ENCODE results near the gene NTRK1.

The NTRK1 gene

DNA sequence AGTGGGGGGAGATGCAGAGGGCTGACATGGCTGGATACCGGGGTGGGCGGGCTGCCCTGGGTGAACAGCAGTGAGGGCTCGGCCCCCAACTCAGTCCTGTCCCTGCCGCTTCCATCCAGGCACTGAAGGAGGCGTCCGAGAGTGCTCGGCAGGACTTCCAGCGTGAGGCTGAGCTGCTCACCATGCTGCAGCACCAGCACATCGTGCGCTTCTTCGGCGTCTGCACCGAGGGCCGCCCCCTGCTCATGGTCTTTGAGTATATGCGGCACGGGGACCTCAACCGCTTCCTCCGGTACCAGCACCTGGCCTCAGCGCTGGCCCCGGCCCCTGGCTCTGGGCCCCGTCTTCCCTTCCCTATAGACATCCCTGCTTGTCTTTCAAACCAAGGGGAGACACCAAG is 15.6 kb downstream of the NTRK1 start:
- no peak overlapping the region for H3K27ac ChIP-seq
- peak overlapping the region in 9 of 11 experiments; percentile 45 to 87 (median 77); a peak in 16 of 22 replicates for H3K4me2 ChIP-seq
- H3K9ac ChIP-seq = no peak overlapping the region
- H3K4me1 ChIP-seq = peaks cover 6 to 58% (median 45%) of the 10 kb centered on the region in 10 experiments
- no peaks in the 10 kb centered on the region for H3K36me3 ChIP-seq
- no peaks in the 10 kb centered on the region for H3K9me3 ChIP-seq (replicated peaks in 1 of 11)
- H3K27me3 ChIP-seq = peaks cover 0 to 13% (median 0%) of the 10 kb centered on the region in 11 experiments; a peak in 2 of 22 replicates
- no peak for TF ChIP-seq Cebpa-rat (IDR thresholded peaks at IDR 0.05)
- peaks cover 0 to 6% (median 0%) of the 10 kb centered on the region in 11 experiments; a peak in 1 of 22 replicates for H4K20me1 ChIP-seq
- H3K4me3 ChIP-seq = no peak overlapping the region

DNA sequence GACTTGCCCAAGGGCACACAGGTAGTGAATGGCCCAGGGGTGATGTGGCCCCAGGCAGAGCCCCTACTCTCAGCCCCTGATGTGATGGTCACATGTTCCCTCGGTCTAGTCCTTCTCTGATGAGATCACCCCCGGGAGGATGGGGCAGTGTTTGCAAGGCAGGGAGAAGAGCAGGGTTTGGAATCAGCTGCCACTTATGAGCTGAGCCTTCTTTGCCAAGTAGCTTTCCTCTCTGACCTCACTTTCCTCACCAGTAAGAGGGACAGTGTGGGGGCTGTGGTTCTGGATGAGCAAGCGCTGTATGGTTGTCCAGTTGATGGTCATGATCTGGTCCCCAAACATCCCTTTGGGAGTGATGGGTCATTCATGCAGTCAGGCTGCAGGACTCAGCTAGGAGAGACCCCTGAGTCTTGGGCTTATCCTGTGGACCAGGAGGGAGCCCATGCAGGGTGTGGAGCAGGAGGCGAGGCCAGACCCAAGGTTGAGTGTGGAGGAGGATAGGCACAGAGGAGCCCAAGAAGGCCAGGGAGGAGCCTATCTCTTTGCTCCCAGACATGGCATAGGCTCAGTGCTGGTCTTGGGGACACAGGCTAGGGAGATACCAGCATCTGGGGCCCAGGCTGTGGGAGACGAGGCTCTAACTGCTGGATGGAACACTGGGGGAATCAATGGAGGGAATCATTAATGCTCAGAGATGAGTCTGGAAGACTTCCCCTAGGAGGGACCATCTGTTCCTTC is 16.9 kb downstream of the NTRK1 start:
- Histone ChIP-seq H3K27me3 (peaks cover 0 to 13% (median 0%) of the 10 kb centered on the region in 11 experiments; a peak in 2 of 22 replicates), H3K4me2 (no peak overlapping the region), H3K36me3 (no peaks in the 10 kb centered on the region), H3K4me3 (no peak overlapping the region), H3K9ac (no peak overlapping the region), H4K20me1 (peaks cover 0 to 6% (median 0%) of the 10 kb centered on the region in 11 experiments; a peak in 1 of 22 replicates), H3K27ac (no peak overlapping the region), H3K9me3 (replicated peaks in 1 of 11) (no peaks in the 10 kb centered on the region), H3K4me1 (peaks cover 0 to 50% (median 36%) of the 10 kb centered on the region in 10 experiments; a peak in 18 of 20 replicates)
- no peak for TF ChIP-seq Cebpa-rat (IDR thresholded peaks at IDR 0.05)

DNA sequence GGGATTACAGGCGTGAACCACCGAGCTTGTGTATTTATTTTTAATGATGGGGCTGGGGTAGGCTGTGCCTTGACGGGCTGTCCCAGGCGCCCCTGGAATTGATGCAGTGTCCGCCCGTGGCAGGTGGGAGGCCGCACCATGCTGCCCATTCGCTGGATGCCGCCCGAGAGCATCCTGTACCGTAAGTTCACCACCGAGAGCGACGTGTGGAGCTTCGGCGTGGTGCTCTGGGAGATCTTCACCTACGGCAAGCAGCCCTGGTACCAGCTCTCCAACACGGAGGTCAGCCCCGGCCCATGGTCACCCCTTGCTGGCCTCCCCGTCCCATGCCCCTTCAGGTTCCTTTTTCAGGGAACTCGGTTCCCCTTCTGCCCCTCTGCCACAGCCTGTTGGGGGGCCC is 19.2 kb downstream of the NTRK1 start:
- TF ChIP-seq Cebpa-rat (IDR thresholded peaks at IDR 0.05) = no peak
- Histone ChIP-seq H3K27ac (no peak overlapping the region), H4K20me1 (peaks cover 0 to 6% (median 0%) of the 10 kb centered on the region in 11 experiments; a peak in 1 of 22 replicates), H3K4me2 (no peak overlapping the region), H3K9ac (no peak overlapping the region), H3K4me3 (no peak overlapping the region), H3K27me3 (peaks cover 0 to 6% (median 0%) of the 10 kb centered on the region in 11 experiments; a peak in 2 of 22 replicates), H3K4me1 (peaks cover 0 to 41% (median 22%) of the 10 kb centered on the region in 10 experiments; a peak in 18 of 20 replicates), H3K9me3 (replicated peaks in 1 of 11) (no peaks in the 10 kb centered on the region), H3K36me3 (no peaks in the 10 kb centered on the region)

DNA sequence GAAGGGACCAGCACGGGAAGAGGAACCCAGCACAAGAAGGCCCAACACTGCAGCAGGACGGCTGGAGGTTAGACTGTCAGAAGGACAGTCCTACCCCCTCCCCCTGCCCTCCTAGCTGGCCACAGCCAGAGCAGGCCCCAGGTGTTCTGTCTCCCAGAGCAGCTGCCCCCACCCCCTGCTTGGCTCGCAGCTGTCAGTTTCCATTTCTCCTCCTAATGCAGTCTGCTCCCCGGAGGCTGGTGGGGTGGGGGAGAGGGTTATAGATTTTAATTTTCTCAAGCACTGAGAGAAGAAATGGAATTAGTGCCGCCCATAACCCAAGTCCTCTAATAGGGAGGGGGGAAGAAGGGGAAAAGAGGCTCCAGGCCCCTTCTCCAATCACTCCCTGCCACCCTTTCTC is 19.8 kb downstream of the NTRK1 start:
- H3K27me3 ChIP-seq = no peaks in the 10 kb centered on the region; a peak in 1 of 22 replicates
- H3K36me3 ChIP-seq = no peaks in the 10 kb centered on the region

DNA sequence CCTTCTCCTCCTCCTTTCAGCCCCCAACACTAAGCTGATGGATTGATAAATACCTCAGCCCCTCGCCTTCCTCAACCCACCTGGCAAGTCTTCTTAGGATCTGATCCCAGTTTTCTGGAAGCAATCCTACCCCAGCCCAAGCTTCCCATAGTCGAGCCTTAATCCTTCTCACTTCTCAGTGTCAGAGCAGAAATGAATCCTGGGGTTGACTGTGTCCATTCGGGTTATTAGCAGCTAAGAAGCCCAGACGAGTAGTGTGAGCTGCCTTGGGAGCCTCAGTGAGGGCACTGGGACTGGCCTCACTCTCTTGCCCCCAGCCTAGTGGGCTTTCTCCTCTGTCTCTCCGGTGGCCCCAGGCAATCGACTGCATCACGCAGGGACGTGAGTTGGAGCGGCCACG is 20.4 kb downstream of the NTRK1 start:
- no peak overlapping the region for H3K27ac ChIP-seq
- H3K27me3 ChIP-seq = no peaks in the 10 kb centered on the region
- H3K36me3 ChIP-seq = no peaks in the 10 kb centered on the region
- H3K4me2 ChIP-seq = peak overlapping the region in 3 of 11 experiments; percentile 15 to 50 (median 32); a peak in 2 of 22 replicates
- peaks cover 0 to 6% (median 0%) of the 10 kb centered on the region in 11 experiments; a peak in 1 of 22 replicates for H4K20me1 ChIP-seq
- no peak for TF ChIP-seq Cebpa-rat (IDR thresholded peaks at IDR 0.05)
- H3K9me3 ChIP-seq (replicated peaks in 1 of 11) = no peaks in the 10 kb centered on the region
- no peak overlapping the region for H3K4me3 ChIP-seq
- peaks cover 0 to 40% (median 10%) of the 10 kb centered on the region in 10 experiments; a peak in 14 of 20 replicates for H3K4me1 ChIP-seq
- peak overlapping the region in 2 of 11 experiments; percentile 1 to 3; a peak in 3 of 22 replicates for H3K9ac ChIP-seq

More for the DNA sequence above, 19.8 kb downstream of the NTRK1 start:
- peak overlapping the region in 2 of 11 experiments; percentile 1 to 29; a peak in 2 of 22 replicates for H3K9ac ChIP-seq
- peaks cover 0 to 40% (median 16%) of the 10 kb centered on the region in 10 experiments; a peak in 18 of 20 replicates for H3K4me1 ChIP-seq
- H3K9me3 ChIP-seq (replicated peaks in 1 of 11) = no peaks in the 10 kb centered on the region
- H3K4me2 ChIP-seq = peak overlapping the region in 5 of 11 experiments; percentile 15 to 50 (median 31); a peak in 7 of 22 replicates
- no peak for TF ChIP-seq Cebpa-rat (IDR thresholded peaks at IDR 0.05)
- H4K20me1 ChIP-seq = peaks cover 0 to 6% (median 0%) of the 10 kb centered on the region in 11 experiments; a peak in 1 of 22 replicates
- H3K4me3 ChIP-seq = no peak overlapping the region
- H3K27ac ChIP-seq = no peak overlapping the region

DNA sequence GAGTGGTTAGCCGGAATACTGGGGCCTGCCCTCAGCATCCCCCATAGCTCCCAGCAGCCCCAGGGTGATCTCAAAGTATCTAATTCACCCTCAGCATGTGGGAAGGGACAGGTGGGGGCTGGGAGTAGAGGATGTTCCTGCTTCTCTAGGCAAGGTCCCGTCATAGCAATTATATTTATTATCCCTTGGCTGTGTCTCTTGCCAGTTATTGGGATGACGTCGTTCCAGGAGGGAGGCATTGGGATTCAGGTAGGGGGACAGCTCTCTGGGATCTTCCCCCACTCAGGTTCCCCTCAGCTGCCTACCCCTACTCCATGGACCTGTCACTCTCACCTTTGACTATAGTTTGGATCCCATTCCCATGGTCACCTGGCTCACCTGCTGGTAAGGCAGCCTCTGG is 21.0 kb downstream of the NTRK1 start:
- Histone ChIP-seq H3K4me1 (peaks cover 0 to 40% (median 10%) of the 10 kb centered on the region in 10 experiments; a peak in 14 of 20 replicates), H3K9me3 (replicated peaks in 1 of 11) (no peaks in the 10 kb centered on the region), H3K36me3 (no peaks in the 10 kb centered on the region), H3K4me3 (no peak overlapping the region), H3K27ac (no peak overlapping the region), H4K20me1 (peaks cover 0 to 6% (median 0%) of the 10 kb centered on the region in 11 experiments; a peak in 1 of 22 replicates), H3K27me3 (no peaks in the 10 kb centered on the region), H3K9ac (no peak overlapping the region; a peak in 1 of 22 replicates), H3K4me2 (no peak overlapping the region)
- no peak for TF ChIP-seq Cebpa-rat (IDR thresholded peaks at IDR 0.05)

DNA sequence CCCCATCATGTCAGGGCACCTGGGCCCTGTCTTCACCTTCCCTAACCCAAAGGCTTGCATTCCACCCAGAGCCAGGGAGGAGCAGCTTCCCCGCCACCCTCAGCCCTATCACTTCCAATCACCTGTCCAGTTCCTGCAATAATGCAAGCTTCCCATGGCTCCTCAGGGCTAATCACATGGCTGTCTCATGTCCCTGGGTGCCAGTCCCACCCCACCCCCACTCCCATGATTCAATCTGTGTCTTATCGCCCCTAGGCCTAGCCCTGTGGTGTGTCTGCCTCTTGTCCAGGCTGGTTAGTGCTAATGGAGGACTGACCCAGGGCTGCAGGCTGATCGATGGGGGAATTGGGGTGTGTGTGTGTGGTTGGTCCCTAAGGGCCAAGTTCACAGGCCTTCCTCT is 21.9 kb downstream of the NTRK1 start:
- no peaks in the 10 kb centered on the region for H3K9me3 ChIP-seq (replicated peaks in 1 of 11)
- peaks cover 0 to 44% (median 13%) of the 10 kb centered on the region in 10 experiments; a peak in 14 of 20 replicates for H3K4me1 ChIP-seq
- H3K27ac ChIP-seq = no peak overlapping the region
- H3K4me3 ChIP-seq = no peak overlapping the region
- H3K9ac ChIP-seq = 0 out of 22 replicates have a peak overlapping the region, but pooled peaks of 1 of the 11 experiments have one; percentile 15
- H3K4me2 ChIP-seq = no peak overlapping the region; a peak in 1 of 22 replicates
- no peak for TF ChIP-seq Cebpa-rat (IDR thresholded peaks at IDR 0.05)
- peaks cover 0 to 6% (median 0%) of the 10 kb centered on the region in 11 experiments; a peak in 1 of 22 replicates for H4K20me1 ChIP-seq
- H3K36me3 ChIP-seq = no peaks in the 10 kb centered on the region
- H3K27me3 ChIP-seq = no peaks in the 10 kb centered on the region

DNA sequence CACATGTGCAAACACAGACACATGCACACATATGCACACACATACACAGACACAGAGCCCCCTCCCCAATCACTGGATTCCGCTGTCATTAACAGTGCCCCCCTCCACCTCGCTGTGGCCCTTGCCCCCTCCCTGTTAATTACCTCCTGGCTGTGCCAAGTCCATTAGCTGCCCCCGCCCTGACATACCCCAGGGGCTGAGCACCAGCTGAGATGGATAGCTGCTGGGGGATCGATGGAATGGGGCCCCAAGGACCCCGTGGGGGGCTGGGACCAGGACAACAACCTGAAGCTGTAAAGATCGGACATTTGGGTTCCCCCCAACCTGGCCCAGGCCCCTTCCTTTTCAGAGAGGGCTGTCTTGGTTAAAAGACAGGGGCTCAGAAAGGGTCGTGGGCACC is 23.3 kb downstream of the NTRK1 start:
- Histone ChIP-seq H3K4me3 (no peak overlapping the region), H3K27me3 (no peaks in the 10 kb centered on the region), H3K4me2 (0 out of 22 replicates have a peak overlapping the region, but pooled peaks of 2 of the 11 experiments have one; percentile 0 to 23), H3K27ac (no peak overlapping the region), H4K20me1 (no peaks in the 10 kb centered on the region; a peak in 1 of 22 replicates), H3K36me3 (no peaks in the 10 kb centered on the region), H3K9me3 (replicated peaks in 1 of 11) (no peaks in the 10 kb centered on the region), H3K9ac (no peak overlapping the region; a peak in 1 of 22 replicates), H3K4me1 (peaks cover 0 to 57% (median 16%) of the 10 kb centered on the region in 10 experiments; a peak in 14 of 20 replicates)
- TF ChIP-seq Cebpa-rat (IDR thresholded peaks at IDR 0.05) = no peak
